K562 (cell line): ENCODE measurements around the gene INCA1.

Experiments used
- BHLHE40 ChIP-seq: IDR thresholded peaks from 2 replicates; pipeline ENCODE4 v1.6.1; 2011; ENCODE audit warnings: low read length, improper control_type of control experiment
- ESRRB ChIP-seq: fragments of 250-450 bp; sonication (Bioruptor Pico); IDR thresholded peaks from 2 replicates; pipeline ENCODE4 v1.5.0; 2020; ENCODE audit warnings: mild to moderate bottlenecking, moderate library complexity, borderline replicate concordance
- MAX ChIP-seq: sonication (generic); formaldehyde crosslinking; IDR thresholded peaks from 2 replicates; pipeline ENCODE4 v1.9.0; 2022; ENCODE audit warnings: mild to moderate bottlenecking, missing genetic modification reagents
- NR3C1 ChIP-seq: sonication (generic); formaldehyde crosslinking; IDR thresholded peaks from 2 replicates; pipeline ENCODE4 v1.8.1; 2022; ENCODE audit warnings: missing genetic modification reagents
- POLR2A ChIP-seq: fragments of 450-650 bp; conservative IDR thresholded peaks from 2 replicates; pipeline ENCODE4 v1.6.1; 2016
- SP1 ChIP-seq: sonication (generic); formaldehyde crosslinking; IDR thresholded peaks from 2 replicates; pipeline ENCODE4 v1.8.1; 2022; ENCODE audit warnings: mild to moderate bottlenecking, missing genetic modification reagents
- SP2 ChIP-seq: IDR thresholded peaks from 2 replicates; pipeline ENCODE4 v1.6.1; 2011; ENCODE audit warnings: mild to moderate bottlenecking, low read depth, low read length, moderate library complexity; ENCODE audit not compliant: poor library complexity, severe bottlenecking; ENCODE audit errors: extremely low read depth
- USF1 ChIP-seq: sonication (generic); formaldehyde crosslinking; IDR thresholded peaks from 2 replicates; pipeline ENCODE4 v1.9.0; 2022; ENCODE audit warnings: mild to moderate bottlenecking, missing genetic modification reagents
- ZNF239 ChIP-seq: fragments of 250-450 bp; sonication (Bioruptor Pico); IDR thresholded peaks from 2 replicates; pipeline ENCODE4 v1.4.0; 2020; ENCODE audit warnings: mild to moderate bottlenecking
- ZNF561 ChIP-seq: fragments of 450-650 bp; formaldehyde crosslinking; conservative IDR thresholded peaks from 2 replicates; pipeline ENCODE4 v1.4.0; 2020; ENCODE audit warnings: mild to moderate bottlenecking, moderate library complexity
- ZSCAN29 ChIP-seq: fragments of 450-650 bp; IDR thresholded peaks from 2 replicates; pipeline ENCODE4 v1.6.1; 2017
- TF ChIP-seq, protein P1 (sequence below), 3 experiments: IDR thresholded peaks in 2 of 3; conservative IDR thresholded peaks in 1 of 3; 2 replicates each; pipeline ENCODE4 v1.5.1; 2011 to 2012; ENCODE audit warnings: low read length in 3 of 3, mild to moderate bottlenecking in 3 of 3, control low read depth in 2 of 3, improper control_type of control experiment in 1 of 3, inconsistent platforms in 1 of 3, low read depth in 1 of 3, mixed read lengths in 1 of 3, moderate library complexity in 1 of 3; ENCODE audit not compliant: insufficient read depth in 2 of 3

GRCh38 chr17:4987767-4988567, 9.4 kb downstream of the INCA1 start:
- TF ChIP-seq, protein P1, sequence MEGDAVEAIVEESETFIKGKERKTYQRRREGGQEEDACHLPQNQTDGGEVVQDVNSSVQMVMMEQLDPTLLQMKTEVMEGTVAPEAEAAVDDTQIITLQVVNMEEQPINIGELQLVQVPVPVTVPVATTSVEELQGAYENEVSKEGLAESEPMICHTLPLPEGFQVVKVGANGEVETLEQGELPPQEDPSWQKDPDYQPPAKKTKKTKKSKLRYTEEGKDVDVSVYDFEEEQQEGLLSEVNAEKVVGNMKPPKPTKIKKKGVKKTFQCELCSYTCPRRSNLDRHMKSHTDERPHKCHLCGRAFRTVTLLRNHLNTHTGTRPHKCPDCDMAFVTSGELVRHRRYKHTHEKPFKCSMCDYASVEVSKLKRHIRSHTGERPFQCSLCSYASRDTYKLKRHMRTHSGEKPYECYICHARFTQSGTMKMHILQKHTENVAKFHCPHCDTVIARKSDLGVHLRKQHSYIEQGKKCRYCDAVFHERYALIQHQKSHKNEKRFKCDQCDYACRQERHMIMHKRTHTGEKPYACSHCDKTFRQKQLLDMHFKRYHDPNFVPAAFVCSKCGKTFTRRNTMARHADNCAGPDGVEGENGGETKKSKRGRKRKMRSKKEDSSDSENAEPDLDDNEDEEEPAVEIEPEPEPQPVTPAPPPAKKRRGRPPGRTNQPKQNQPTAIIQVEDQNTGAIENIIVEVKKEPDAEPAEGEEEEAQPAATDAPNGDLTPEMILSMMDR (IDR thresholded peaks at IDR 0.05 in 2 of 3, conservative IDR thresholded peaks at IDR 0.05 in 1 of 3; ENCODE audit: insufficient read depth in 2 of 3, low read depth in 1 of 3, low read length in 3 of 3): no peak
- no peak for TF ChIP-seq MAX (CRISPR knock-in tag)
- no peak for TF ChIP-seq BHLHE40
- no peak for TF ChIP-seq ESRRB
- TF ChIP-seq USF1 (CRISPR knock-in tag): no peak
- TF ChIP-seq POLR2A: no peak
- TF ChIP-seq SP2: no peak
- TF ChIP-seq ZNF561 (CRISPR knock-in tag): no peak
- TF ChIP-seq NR3C1 (CRISPR knock-in tag): no peak
- TF ChIP-seq ZNF239 (CRISPR knock-in tag): no peak
- TF ChIP-seq ZSCAN29: no peak
- TF ChIP-seq SP1 (CRISPR knock-in tag): 0 out of 2 replicates have a peak, but pooled peaks have one; percentile 1
